SK-N-SH (cell line): ENCODE results near the gene KCNC2. TPM values are rescaled to one million over a fixed set of nuclear protein-coding genes. Genes with fewer than 3 reads are reported as not detected.

Source experiments
- CTCF ChIA-PET: fragments of 300-600, 350-600 bp; formaldehyde crosslinking; extraction: SDS; loops from one replicate; lab custom pipeline; 2021; lab: Yijun Ruan, JAX
- POLR2A ChIA-PET: fragments of 350-600 bp; sonication (Branson Sonifier 250); formaldehyde crosslinking; extraction: SDS; loops from one replicate; lab custom pipeline; 2020; ENCODE audit warnings: antibody characterized with exemption, inconsistent platforms; lab: Yijun Ruan, JAX
- DNase-seq: peaks from one replicate; pipeline ENCODE4 v3.0.0; 2012
- H2AFZ ChIP-seq: fragments of 200-600 bp; sonication (generic); 2 replicates; pipeline ENCODE4 v1.8.1; 2016; ENCODE audit warnings: antibody characterized with exemption, mild to moderate bottlenecking, low read depth
- H3F3A ChIP-seq: fragments of 200-600 bp; sonication (generic); replicated peaks from 2 replicates; pipeline ENCODE3; 2016; ENCODE audit warnings: antibody characterized with exemption, mild to moderate bottlenecking; ENCODE audit not compliant: insufficient read depth
- H3K27ac ChIP-seq, 2 experiments: fragments of 200-500 bp in 1 of 2; fragments of 200-600 bp in 1 of 2; sonication (Bioruptor generic) in 1 of 2; sonication (generic), shearing (Covaris generic) in 1 of 2; 2 replicates each; pipeline versions ENCODE4 v1.5.1 to v1.6.1; 2014 to 2016; ENCODE audit warnings: low read depth in 2 of 2, inconsistent platforms in 1 of 2, low read length in 1 of 2, mild to moderate bottlenecking in 1 of 2, mixed read lengths in 1 of 2
- H3K27me3 ChIP-seq: fragments of 200-600 bp; sonication (generic), shearing (Covaris generic); 2 replicates; pipeline ENCODE4 v1.6.1; 2016; ENCODE audit warnings: mixed run types; ENCODE audit not compliant: insufficient read depth
- H3K36me3 ChIP-seq, 2 experiments: fragments of 200-500 bp in 1 of 2; fragments of 200-600 bp in 1 of 2; sonication (Bioruptor generic) in 1 of 2; sonication (generic) in 1 of 2; replicated peaks in 1 of 2; 2 replicates each; pipeline versions ENCODE3 to v1.5.1; 2014 to 2016; ENCODE audit warnings: low read length in 1 of 2, mild to moderate bottlenecking in 1 of 2; ENCODE audit not compliant: insufficient read depth in 2 of 2, control insufficient read depth in 1 of 2
- H3K4me1 ChIP-seq, 2 experiments: fragments of 200-500 bp in 1 of 2; fragments of 200-600 bp in 1 of 2; sonication (Bioruptor generic) in 1 of 2; sonication (generic), shearing (Covaris generic) in 1 of 2; 2 replicates each; pipeline versions ENCODE4 v1.5.1 to v1.6.1; 2014 to 2016; ENCODE audit warnings: low read depth in 1 of 2, low read length in 1 of 2, mixed run types in 1 of 2; ENCODE audit not compliant: insufficient read depth in 2 of 2, control insufficient read depth in 1 of 2
- H3K4me2 ChIP-seq: fragments of 200-600 bp; sonication (generic), shearing (Covaris generic); 2 replicates; pipeline ENCODE4 v1.6.1; 2017; ENCODE audit warnings: mixed run types
- H3K4me3 ChIP-seq, 2 experiments: fragments of 200-500 bp in 1 of 2; fragments of 200-600 bp in 1 of 2; sonication (Bioruptor generic) in 1 of 2; sonication (generic), shearing (Covaris generic) in 1 of 2; 2 replicates each; pipeline versions ENCODE4 v1.5.1 to v1.8.1; 2014 to 2016; ENCODE audit warnings: low read depth in 2 of 2, inconsistent platforms in 1 of 2, low read length in 1 of 2, mild to moderate bottlenecking in 1 of 2, mixed read lengths in 1 of 2, moderate library complexity in 1 of 2
- H3K79me2 ChIP-seq: fragments of 200-600 bp; sonication (generic); 2 replicates; pipeline ENCODE4 v1.8.1; 2017; ENCODE audit warnings: mild to moderate bottlenecking; ENCODE audit not compliant: insufficient read depth
- H3K9ac ChIP-seq: fragments of 200-600 bp; sonication (generic); 2 replicates; pipeline ENCODE4 v1.6.1; 2017; ENCODE audit warnings: mixed run types
- H3K9me2 ChIP-seq: fragments of 200-600 bp; sonication (generic); 2 replicates; pipeline ENCODE4 v1.6.1; 2017; ENCODE audit warnings: mixed run types
- H3K9me3 ChIP-seq: fragments of 200-600 bp; sonication (generic); 2 replicates; pipeline ENCODE4 v1.6.1; 2017; ENCODE audit warnings: mixed run types, mild to moderate bottlenecking, moderate library complexity
- H4K20me1 ChIP-seq: fragments of 200-600 bp; sonication (generic); 2 replicates; pipeline ENCODE4 v1.6.1; 2017; ENCODE audit warnings: mild to moderate bottlenecking, mixed run types; ENCODE audit not compliant: insufficient read depth
- CHD2 ChIP-seq: fragments of 150-350 bp; IDR thresholded peaks from 2 replicates; pipeline ENCODE4 v1.6.1; 2018; ENCODE audit warnings: low read length; ENCODE audit not compliant: partially characterized antibody
- ELF1 ChIP-seq: IDR thresholded peaks from 2 replicates; pipeline ENCODE4 v1.4.0; 2012
- FOSL2 ChIP-seq: IDR thresholded peaks from 2 replicates; pipeline ENCODE4 v1.4.0; 2012; ENCODE audit warnings: low read depth, mild to moderate bottlenecking, moderate library complexity, borderline replicate concordance
- FOXJ3 ChIP-seq: sonication (generic); formaldehyde crosslinking; IDR thresholded peaks from 2 replicates; pipeline ENCODE4 v1.5.1; 2020; ENCODE audit warnings: mild to moderate bottlenecking, missing genetic modification reagents
- FOXM1 ChIP-seq: IDR thresholded peaks from 2 replicates; pipeline ENCODE4 v1.4.0; 2012; ENCODE audit warnings: low read depth, mild to moderate bottlenecking
- GABPA ChIP-seq: IDR thresholded peaks from 2 replicates; pipeline ENCODE4 v1.4.0; 2012; ENCODE audit warnings: low read depth, mild to moderate bottlenecking
- GATA2 ChIP-seq: sonication (generic); formaldehyde crosslinking; IDR thresholded peaks from 2 replicates; pipeline ENCODE4 v1.5.0; 2020; ENCODE audit warnings: mild to moderate bottlenecking, missing genetic modification reagents
- IRF3 ChIP-seq: fragments of 150-350 bp; IDR thresholded peaks from 2 replicates; pipeline ENCODE4 v1.6.1; 2016; ENCODE audit warnings: mild to moderate bottlenecking, low read depth, low read length
- JUND ChIP-seq: IDR thresholded peaks from 2 replicates; pipeline ENCODE4 v1.4.0; 2012
- NFIC ChIP-seq: IDR thresholded peaks from 2 replicates; pipeline ENCODE4 v1.4.0; 2012; ENCODE audit warnings: borderline replicate concordance
- NRF1 ChIP-seq: IDR thresholded peaks from 2 replicates; pipeline ENCODE4 v1.6.1; 2012; ENCODE audit warnings: low read depth, mild to moderate bottlenecking, low read length
- PBX3 ChIP-seq: IDR thresholded peaks from 2 replicates; pipeline ENCODE4; 2012
- POLR2AphosphoS5 ChIP-seq: IDR thresholded peaks from 2 replicates; pipeline ENCODE4 v1.6.1; 2012; ENCODE audit warnings: low read depth, low read length
- RAD21 ChIP-seq: IDR thresholded peaks from 2 replicates; pipeline ENCODE4 v1.6.1; 2012; ENCODE audit warnings: mild to moderate bottlenecking, low read length
- RCOR1 ChIP-seq: fragments of 150-350 bp; IDR thresholded peaks from 2 replicates; pipeline ENCODE4 v1.6.1; 2017; ENCODE audit warnings: antibody characterized with exemption, low read length
- RFX5 ChIP-seq: IDR thresholded peaks from 2 replicates; pipeline ENCODE4 v1.6.1; 2012; ENCODE audit warnings: mild to moderate bottlenecking, improper control_type of control experiment, low read length
- SIN3A ChIP-seq: IDR thresholded peaks from 2 replicates; pipeline ENCODE4 v1.6.1; 2012; ENCODE audit warnings: low read depth, mild to moderate bottlenecking, low read length, moderate library complexity, borderline replicate concordance
- SMC3 ChIP-seq: IDR thresholded peaks from 2 replicates; pipeline ENCODE4 v1.6.1; 2012; ENCODE audit warnings: low read depth, low read length, improper control_type of control experiment
- TAF1 ChIP-seq: IDR thresholded peaks from 2 replicates; pipeline ENCODE4 v1.6.1; 2012; ENCODE audit warnings: low read depth, mild to moderate bottlenecking, low read length, moderate library complexity, borderline replicate concordance
- TCF12 ChIP-seq: IDR thresholded peaks from 2 replicates; pipeline ENCODE4 v1.4.0; 2012
- TEAD4 ChIP-seq: IDR thresholded peaks from 2 replicates; pipeline ENCODE4 v1.4.0; 2012; ENCODE audit warnings: mild to moderate bottlenecking, borderline replicate concordance; ENCODE audit not compliant: insufficient read depth
- USF1 ChIP-seq: IDR thresholded peaks from 2 replicates; pipeline ENCODE4 v1.4.0; 2012; ENCODE audit warnings: low read depth, borderline replicate concordance
- USF2 ChIP-seq: fragments of 150-350 bp; IDR thresholded peaks from 2 replicates; pipeline ENCODE4 v1.6.1; 2017; ENCODE audit warnings: antibody characterized with exemption, low read length, low read depth, borderline replicate concordance
- YY1 ChIP-seq: IDR thresholded peaks from 2 replicates; pipeline ENCODE4 v1.4.0; 2012; ENCODE audit warnings: low read depth, mild to moderate bottlenecking
- ZBTB33 ChIP-seq: IDR thresholded peaks from 2 replicates; pipeline ENCODE4 v1.4.0; 2012; ENCODE audit warnings: low read depth, borderline replicate concordance
- WGBS: methylation state at CpG from one replicate; pipeline ENCODE4 v1.1.6; 2017; ENCODE audit warnings: low lambda C conversion rate; 5-methylcytosine and 5-hydroxymethylcytosine counted together
- polyA plus RNA-seq, 3 experiments: library from polyadenylated mRNA; depleted of rRNA; stranded (reverse); fragments of >200 nt; gene quantifications; 2 replicates each; pipeline ENCODE4 v1.2.3, GENCODE V29; 2012

Gene KCNC2
- polyA plus RNA-seq, 1 of the 3 experiments (the other 2 are of a cell fraction) = not detected

- Histone ChIP-seq H4K20me1 (no peaks in the 10 kb centered on the region), H3K27ac (no peak overlapping the region), H3K79me2 (no peaks in the 10 kb centered on the region), H3K9me3 (no peaks in the 10 kb centered on the region), H3K4me3 (no peak overlapping the region), H3K4me2 (no peak overlapping the region), H3K4me1 (no peaks in the 10 kb centered on the region), H3K36me3 (no peaks in the 10 kb centered on the region), H3F3A (no peaks in the 10 kb centered on the region), H2AFZ (no peak overlapping the region), H3K27me3 (no peaks in the 10 kb centered on the region; the same call in 1 of the 2 replicates), H3K9me2 (peaks cover 3% of the 10 kb centered on the region; the same call in 1 of the 2 replicates), H3K9ac (no peak overlapping the region)
- 8% methylated on average over 4 of the region's 4 CpGs for WGBS
- ChIA-PET POLR2A (no interaction called here), CTCF (no interaction called here)
- TF ChIP-seq USF2 = no peak
- no peak for TF ChIP-seq TCF12
- TF ChIP-seq POLR2AphosphoS5 = no peak
- no peak for TF ChIP-seq FOSL2
- TF ChIP-seq RCOR1 = no peak
- TF ChIP-seq ELF1 = no peak
- no peak for TF ChIP-seq YY1
- TF ChIP-seq NRF1 = no peak
- TF ChIP-seq CHD2 = no peak
- no peak for TF ChIP-seq JUND
- TF ChIP-seq GATA2 (CRISPR knock-in tag) = no peak
- TF ChIP-seq TEAD4 = no peak
- no peak for TF ChIP-seq RFX5
- no peak for DNase-seq
These were observed 38.9 kb downstream of the KCNC2 start for GRCh38 chr12:75170640-75171185.

- POLR2A ChIA-PET = no interaction called here
- WGBS = 14% methylated on average over 4 of the region's 4 CpGs
- TF ChIP-seq NRF1 = no peak
- TF ChIP-seq RFX5 = no peak
- TF ChIP-seq TAF1 = no peak
- no peak for TF ChIP-seq GATA2 (CRISPR knock-in tag)
- no peak for TF ChIP-seq IRF3
- no peak for TF ChIP-seq YY1
- TF ChIP-seq NFIC = no peak
- no peak for TF ChIP-seq TCF12
- no peak for TF ChIP-seq RAD21
- no peak for TF ChIP-seq GABPA
- no peak for TF ChIP-seq SMC3
- TF ChIP-seq USF1 = no peak
- TF ChIP-seq PBX3 = no peak
- TF ChIP-seq SIN3A = no peak
- TF ChIP-seq FOXJ3 (CRISPR knock-in tag) = no peak
- no peak for TF ChIP-seq FOXM1
- TF ChIP-seq ZBTB33 = no peak
These were observed 46.8 kb downstream of the KCNC2 start for GRCh38 chr12:75162845-75163244.

More at GRCh38 chr12:75162845-75163244, 46.8 kb downstream of the KCNC2 start:
- Histone ChIP-seq H3K36me3 (no peaks in the 10 kb centered on the region), H2AFZ (no peak overlapping the region), H3K27me3 (no peaks in the 10 kb centered on the region; the same call in 1 of the 2 replicates), H3F3A (no peaks in the 10 kb centered on the region), H3K9me3 (no peaks in the 10 kb centered on the region), H3K79me2 (no peaks in the 10 kb centered on the region), H4K20me1 (no peaks in the 10 kb centered on the region), H3K4me1 (no peaks in the 10 kb centered on the region), H3K27ac (no peak overlapping the region), H3K4me3 (no peak overlapping the region), H3K4me2 (no peak overlapping the region), H3K9me2 (peaks cover 3% of the 10 kb centered on the region; the same call in 1 of the 2 replicates), H3K9ac (no peak overlapping the region)
- CTCF ChIA-PET = no interaction called here
- no peak for DNase-seq
